Mesenchymal stem cell (in vitro differentiated cells and primary cell): Measurements from ENCODE around the gene C1orf35.

Experiments
- DNase-seq: peaks from one replicate; pipeline ENCODE4 v3.0.0-alpha.2; 2013
- H2AFZ ChIP-seq: one replicate; pipeline ENCODE4 v1.6.1; 2013; ENCODE audit warnings: low read depth, mild to moderate bottlenecking, control low read depth, inconsistent platforms, low read length, moderate library complexity
- H2AK5ac ChIP-seq: 2 replicates; pipeline ENCODE4 v1.6.1; 2013; ENCODE audit warnings: low read length, moderate library complexity, mild to moderate bottlenecking, inconsistent platforms; ENCODE audit not compliant: severe bottlenecking
- H2BK120ac ChIP-seq: one replicate; pipeline ENCODE4 v1.6.1; 2013; ENCODE audit warnings: low read depth, mild to moderate bottlenecking, inconsistent platforms, low read length, moderate library complexity
- H2BK12ac ChIP-seq, 2 experiments: one replicate each; pipeline ENCODE4 v1.6.1; 2013; ENCODE audit warnings: inconsistent platforms in 2 of 2, low read length in 2 of 2, mild to moderate bottlenecking in 2 of 2, moderate library complexity in 2 of 2, control low read depth in 1 of 2
- H2BK15ac ChIP-seq: one replicate; pipeline ENCODE4 v1.6.1; 2013; ENCODE audit warnings: mild to moderate bottlenecking, low read depth, inconsistent platforms; ENCODE audit not compliant: poor library complexity, severe bottlenecking
- H2BK5ac ChIP-seq: 2 replicates; pipeline ENCODE4 v1.6.1; 2013; ENCODE audit warnings: low read depth, mild to moderate bottlenecking, low read length, control low read depth, inconsistent platforms; ENCODE audit not compliant: poor library complexity, severe bottlenecking
- H3K14ac ChIP-seq, 2 experiments: one replicate each; pipeline ENCODE4 v1.6.1; 2013; ENCODE audit warnings: inconsistent platforms in 2 of 2, low read length in 2 of 2, control low read depth in 1 of 2, mild to moderate bottlenecking in 1 of 2, moderate library complexity in 1 of 2
- H3K18ac ChIP-seq, 2 experiments: one replicate each; pipeline ENCODE4 v1.6.1; 2013; ENCODE audit warnings: inconsistent platforms in 2 of 2, low read length in 2 of 2, control low read depth in 1 of 2, low read depth in 1 of 2, mild to moderate bottlenecking in 1 of 2
- H3K23ac ChIP-seq, 2 experiments: one replicate each; pipeline ENCODE4 v1.6.1; 2013; ENCODE audit warnings: inconsistent platforms in 2 of 2, low read length in 2 of 2, mild to moderate bottlenecking in 2 of 2, moderate library complexity in 2 of 2, control low read depth in 1 of 2
- H3K27ac ChIP-seq: 2 replicates; pipeline ENCODE4 v1.5.1; 2013; ENCODE audit warnings: mild to moderate bottlenecking, moderate library complexity, low read length, control low read depth, inconsistent platforms; ENCODE audit not compliant: poor library complexity, severe bottlenecking
- H3K27me3 ChIP-seq, 2 experiments: 2 replicates each; pipeline versions ENCODE4 v1.6.1 to v1.7.0; 2013; ENCODE audit warnings: low read length in 2 of 2, mild to moderate bottlenecking in 2 of 2, moderate library complexity in 2 of 2, control low read depth in 1 of 2, inconsistent platforms in 1 of 2; ENCODE audit not compliant: control insufficient read depth in 1 of 2, insufficient read depth in 1 of 2
- H3K36me3 ChIP-seq, 2 experiments: 2 replicates each; pipeline versions ENCODE4 v1.6.1 to v1.7.0; 2013; ENCODE audit warnings: low read length in 2 of 2, control low read depth in 1 of 2, inconsistent platforms in 1 of 2, low read depth in 1 of 2, mild to moderate bottlenecking in 1 of 2; ENCODE audit not compliant: insufficient read depth in 2 of 2, control insufficient read depth in 1 of 2
- H3K4ac ChIP-seq, 2 experiments: one replicate each; pipeline ENCODE4 v1.6.1; 2013; ENCODE audit warnings: inconsistent platforms in 2 of 2, low read length in 2 of 2, mild to moderate bottlenecking in 2 of 2, moderate library complexity in 2 of 2, control low read depth in 1 of 2, low read depth in 1 of 2
- H3K4me1 ChIP-seq: 2 replicates; pipeline ENCODE4 v1.6.1; 2013; ENCODE audit warnings: low read depth, low read length, control low read depth; ENCODE audit not compliant: control insufficient read depth, insufficient read depth
- H3K4me2 ChIP-seq: 2 replicates; pipeline ENCODE4 v1.6.1; 2013; ENCODE audit warnings: low read length, mild to moderate bottlenecking, inconsistent platforms; ENCODE audit not compliant: poor library complexity, severe bottlenecking
- H3K4me3 ChIP-seq, 2 experiments: 2 replicates each; pipeline versions ENCODE4 v1.5.1 to v1.7.0; 2013; ENCODE audit warnings: low read length in 2 of 2, mild to moderate bottlenecking in 2 of 2, control low read depth in 1 of 2, low read depth in 1 of 2; ENCODE audit not compliant: insufficient read depth in 1 of 2
- H3K79me1 ChIP-seq: replicated peaks from 2 replicates; pipeline ENCODE4 v1.6.1; 2013; ENCODE audit warnings: mild to moderate bottlenecking, control low read depth, low read length, inconsistent platforms; ENCODE audit not compliant: poor library complexity, severe bottlenecking
- H3K9ac ChIP-seq: 2 replicates; pipeline ENCODE4 v1.7.0; 2013; ENCODE audit warnings: mild to moderate bottlenecking, low read length, moderate library complexity
- H3K9me3 ChIP-seq: 2 replicates; pipeline ENCODE4 v1.7.0; 2013; ENCODE audit warnings: mild to moderate bottlenecking, low read length; ENCODE audit not compliant: control insufficient read depth
- H4K8ac ChIP-seq: one replicate; pipeline ENCODE4 v1.6.1; 2013; ENCODE audit warnings: inconsistent platforms, mild to moderate bottlenecking, low read length, moderate library complexity
- H4K91ac ChIP-seq: one replicate; pipeline ENCODE4 v1.6.1; 2013; ENCODE audit warnings: mild to moderate bottlenecking, low read length, inconsistent platforms
- WGBS: methylation state at CpG from one replicate; pipeline ENCODE4 v1.1.7; 2013; ENCODE audit warnings: mixed read lengths; 5-methylcytosine and 5-hydroxymethylcytosine counted together

The C1orf35 gene

DNA sequence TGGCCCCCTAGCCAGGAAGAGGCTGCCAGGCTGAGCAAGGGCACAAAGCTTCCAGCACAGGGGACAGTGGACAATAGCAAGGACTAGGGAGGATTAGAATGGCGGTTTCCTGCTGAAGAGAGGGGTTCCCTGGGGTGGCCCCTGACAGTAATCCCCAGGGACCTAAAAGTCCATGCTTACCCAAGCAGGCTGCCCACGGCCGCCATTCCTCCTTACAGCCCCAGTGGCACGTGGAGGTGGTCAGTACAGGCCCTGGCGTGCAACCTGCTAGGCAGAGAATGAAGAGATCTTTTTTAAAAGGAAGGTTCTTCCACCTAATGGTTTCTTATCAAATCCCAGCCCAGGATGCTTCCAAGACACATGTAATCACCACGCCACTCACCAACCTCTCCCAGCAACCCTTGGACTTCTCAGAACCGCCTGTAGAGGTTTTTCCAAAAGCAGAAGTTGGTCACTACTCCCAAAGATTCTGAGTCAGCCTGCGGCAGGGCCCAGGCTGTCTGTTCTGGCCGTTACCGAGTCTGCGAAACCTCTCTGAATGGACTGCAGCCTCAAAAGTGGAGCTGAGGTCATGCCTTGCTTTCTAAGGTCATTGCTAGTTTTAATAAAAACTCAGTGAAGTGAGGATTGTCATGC is 5.0 kb upstream of the C1orf35 start:
- H2BK12ac ChIP-seq: no peak overlapping the region
- DNase-seq: no peak
- H3K4me1 ChIP-seq: peaks cover 26% of the 10 kb centered on the region
- no peak overlapping the region for H2AFZ ChIP-seq
- peak overlapping the region; percentile 7 for H4K8ac ChIP-seq
- no peak overlapping the region for H3K4ac ChIP-seq
- H3K4me3 ChIP-seq: peak overlapping the region; percentile 85 to 99
- H3K4me2 ChIP-seq: peak overlapping the region; percentile 68
- no peak overlapping the region for H4K91ac ChIP-seq
- H2BK120ac ChIP-seq: no peak overlapping the region
- peaks cover 30% of the 10 kb centered on the region for H3K79me1 ChIP-seq
- H3K23ac ChIP-seq: no peak overlapping the region
- no peak overlapping the region for H2BK15ac ChIP-seq
- H3K9me3 ChIP-seq: no peaks in the 10 kb centered on the region
- H2AK5ac ChIP-seq: no peak overlapping the region
- no peak overlapping the region for H3K27ac ChIP-seq
- peak overlapping the region; percentile 93 for H3K9ac ChIP-seq
- 87% methylated on average over 9 of the region's 11 CpGs for WGBS
- H3K27me3 ChIP-seq: no peaks in the 10 kb centered on the region
- no peak overlapping the region for H2BK5ac ChIP-seq
- H3K14ac ChIP-seq: no peak overlapping the region
- H3K18ac ChIP-seq: no peak overlapping the region
- peaks cover 23 to 33% of the 10 kb centered on the region in 2 experiments for H3K36me3 ChIP-seq

DNA sequence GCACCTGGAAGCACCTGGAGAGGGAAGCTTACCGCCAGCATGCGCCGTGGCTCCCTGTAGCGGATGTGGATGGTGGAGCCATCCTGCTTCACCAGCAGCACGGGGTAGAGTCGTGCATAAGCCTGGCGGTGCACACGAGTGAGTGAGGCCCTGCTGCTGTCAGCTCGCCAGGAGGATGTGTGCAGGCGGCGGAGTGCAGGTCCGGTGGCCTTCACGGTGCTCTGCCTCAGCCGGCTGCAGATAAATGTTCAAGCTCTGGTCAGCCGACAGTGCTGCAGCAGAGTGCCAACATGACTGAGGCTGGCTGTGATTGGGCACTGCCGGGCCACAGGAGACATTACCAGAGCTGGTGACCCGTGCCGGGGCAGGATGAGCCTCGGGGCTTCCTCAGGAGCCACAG is 4.5 kb upstream of the C1orf35 start:
- H3K4ac ChIP-seq: no peak overlapping the region
- H2BK120ac ChIP-seq: no peak overlapping the region
- peaks cover 30% of the 10 kb centered on the region for H3K79me1 ChIP-seq
- peak overlapping the region; percentile 34 for H4K91ac ChIP-seq
- H2AK5ac ChIP-seq: no peak overlapping the region
- H3K36me3 ChIP-seq: peaks cover 23 to 33% of the 10 kb centered on the region in 2 experiments
- no peaks in the 10 kb centered on the region for H3K9me3 ChIP-seq
- DNase-seq: no peak
- H2AFZ ChIP-seq: no peak overlapping the region
- no peak overlapping the region for H3K18ac ChIP-seq
- H4K8ac ChIP-seq: no peak overlapping the region
- no peak overlapping the region for H3K9ac ChIP-seq
- H3K4me1 ChIP-seq: peaks cover 26% of the 10 kb centered on the region
- 96% methylated on average over 19 of the region's 19 CpGs for WGBS
- H3K4me3 ChIP-seq: peak overlapping the region in 1 of 2 experiments; percentile 85
- H3K27ac ChIP-seq: no peak overlapping the region
- no peak overlapping the region for H2BK12ac ChIP-seq
- H3K27me3 ChIP-seq: no peaks in the 10 kb centered on the region
- H2BK5ac ChIP-seq: no peak overlapping the region
- H3K14ac ChIP-seq: no peak overlapping the region
- no peak overlapping the region for H3K4me2 ChIP-seq
- H2BK15ac ChIP-seq: no peak overlapping the region
- no peak overlapping the region for H3K23ac ChIP-seq

DNA sequence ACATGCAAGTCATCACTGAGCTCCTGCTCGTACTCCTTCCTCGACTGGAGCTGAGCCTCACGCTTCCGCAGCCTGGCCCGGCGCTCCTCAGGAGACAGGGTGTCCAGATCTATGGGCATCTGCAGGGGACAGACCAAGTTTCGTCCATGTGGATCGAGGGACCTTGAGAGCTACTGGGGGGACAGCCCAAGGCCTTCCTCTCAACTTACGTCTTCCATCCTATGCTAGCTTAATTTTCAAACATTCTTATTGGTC is 3.6 kb upstream of the C1orf35 start:
- DNase-seq: no peak
- Histone ChIP-seq H3K27ac (no peak overlapping the region), H3K4me1 (peaks cover 32% of the 10 kb centered on the region), H3K27me3 (no peaks in the 10 kb centered on the region), H3K23ac (no peak overlapping the region), H4K91ac (no peak overlapping the region), H2AFZ (no peak overlapping the region), H2BK15ac (no peak overlapping the region), H3K4ac (no peak overlapping the region), H2BK5ac (no peak overlapping the region), H3K4me2 (no peak overlapping the region), H3K14ac (no peak overlapping the region), H3K9me3 (no peaks in the 10 kb centered on the region), H4K8ac (no peak overlapping the region), H2AK5ac (no peak overlapping the region), H3K36me3 (peaks cover 23 to 33% of the 10 kb centered on the region in 2 experiments), H3K79me1 (peaks cover 32% of the 10 kb centered on the region), H2BK12ac (no peak overlapping the region), H3K4me3 (no peak overlapping the region), H3K9ac (no peak overlapping the region), H3K18ac (no peak overlapping the region), H2BK120ac (no peak overlapping the region)
- 97% methylated on average over 9 of the region's 9 CpGs for WGBS

DNA sequence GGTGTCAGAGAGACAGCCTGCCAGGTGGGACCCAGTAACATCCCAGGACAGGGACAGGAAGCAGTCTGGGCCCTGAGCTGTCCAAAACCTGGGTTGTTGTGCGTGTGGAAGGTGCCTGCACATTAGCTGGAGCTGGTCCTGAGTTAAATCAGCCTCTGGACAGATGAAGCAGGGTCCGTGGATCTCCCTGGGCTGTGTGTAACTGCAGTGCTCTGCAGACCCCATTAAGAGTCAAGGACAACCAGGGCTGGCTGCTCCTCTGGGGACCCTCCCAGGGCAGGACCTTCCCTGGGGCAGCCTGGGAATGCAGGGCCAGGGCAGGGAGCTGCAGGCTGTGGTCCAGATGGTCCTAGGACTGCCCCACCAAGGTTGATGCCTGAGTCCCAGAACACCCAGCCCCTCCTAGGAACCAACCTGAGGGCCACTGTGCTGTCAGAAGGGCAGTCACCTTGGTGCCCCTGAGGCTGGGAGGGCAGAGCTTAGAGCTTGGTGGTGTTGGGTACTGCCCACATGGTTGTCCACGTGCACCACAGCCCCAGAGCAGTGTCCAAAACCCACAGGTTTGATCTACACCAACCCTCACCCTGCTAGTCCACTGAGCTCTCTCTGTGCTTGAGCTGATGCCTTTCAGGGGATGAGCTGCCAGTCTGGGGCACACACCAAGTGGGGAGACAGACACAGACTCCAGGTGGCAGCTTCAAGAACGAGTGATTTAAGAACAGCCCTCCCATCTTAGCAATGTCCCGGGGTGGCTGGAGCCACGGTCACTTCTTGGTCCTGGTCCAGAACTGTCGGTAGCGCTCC is 3.1 kb upstream of the C1orf35 start:
- no peak for DNase-seq
- no peak overlapping the region for H3K9ac ChIP-seq
- no peak overlapping the region for H3K14ac ChIP-seq
- no peak overlapping the region for H2BK15ac ChIP-seq
- H2BK12ac ChIP-seq: no peak overlapping the region
- no peak overlapping the region for H2BK5ac ChIP-seq
- H2AK5ac ChIP-seq: no peak overlapping the region
- H3K4me2 ChIP-seq: no peak overlapping the region
- H2AFZ ChIP-seq: no peak overlapping the region
- no peak overlapping the region for H3K23ac ChIP-seq
- no peak overlapping the region for H2BK120ac ChIP-seq
- no peak overlapping the region for H3K4me3 ChIP-seq
- no peak overlapping the region for H3K18ac ChIP-seq
- H3K4ac ChIP-seq: no peak overlapping the region
- H3K9me3 ChIP-seq: no peaks in the 10 kb centered on the region
- H3K27ac ChIP-seq: no peak overlapping the region
- peaks cover 36% of the 10 kb centered on the region for H3K4me1 ChIP-seq
- WGBS: 90% methylated on average over 8 of the region's 8 CpGs
- peaks cover 34% of the 10 kb centered on the region for H3K79me1 ChIP-seq
- no peak overlapping the region for H4K91ac ChIP-seq
- H4K8ac ChIP-seq: no peak overlapping the region
- no peaks in the 10 kb centered on the region for H3K27me3 ChIP-seq
- peaks cover 27 to 38% of the 10 kb centered on the region in 2 experiments for H3K36me3 ChIP-seq
